Measurements from ENCODE around the gene FAM177A1. TPM values are rescaled to one million over a fixed set of nuclear protein-coding genes. Genes with fewer than 3 reads are reported as not detected.
"Not testable (repeated sequence)": the region's sequence is repeated elsewhere in the genome, so short reads cannot be mapped to it uniquely, and the experiment has no call there.

The FAM177A1 gene
- polyA plus RNA-seq, 4 donors, result 47.7 to 111 (median 75.9) TPM

DNA sequence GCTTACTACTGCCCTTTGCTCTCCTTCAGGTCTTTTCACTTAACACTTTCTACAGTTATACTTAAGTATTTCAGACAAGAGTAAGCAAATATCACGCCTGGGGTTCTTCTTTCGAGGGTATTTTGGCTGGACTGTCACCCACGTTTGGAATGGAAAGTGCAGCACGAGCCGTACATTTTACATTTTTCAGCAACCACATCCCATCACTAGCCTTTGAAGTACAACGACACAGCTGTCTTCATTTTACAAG lies 349 bp upstream of the FAM177A1 start:
- peaks cover 0 to 10% (median 0%) of the 10 kb centered on the region in 3 donors for H3K36me3 ChIP-seq (ENCODE audit: control insufficient read depth in 3 of 3, insufficient read depth in 2 of 3, low read depth in 1 of 3, low read length in 3 of 3)
- H3K27me3 ChIP-seq (ENCODE audit: control insufficient read depth in 3 of 3, insufficient read depth in 3 of 3, low read length in 3 of 3), result no peaks in the 10 kb centered on the region
- FAIRE-seq (no peak), DNase-seq (no peak)
- peaks cover 0 to 8% (median 6%) of the 10 kb centered on the region in 3 donors for H3K4me1 ChIP-seq (ENCODE audit: control insufficient read depth in 3 of 3, insufficient read depth in 2 of 3, low read depth in 1 of 3, low read length in 2 of 3)
- H3K4me3 ChIP-seq (ENCODE audit: low read depth in 1 of 3, low read length in 3 of 3), result peak overlapping the region; percentile 51 to 70 (median 68)
- 0 to 2% (median 0%) methylated on average over 6 of the region's 6 CpGs for WGBS, 3 donors
- no peaks in the 10 kb centered on the region for H3K9me3 ChIP-seq (ENCODE audit: control insufficient read depth in 2 of 2, insufficient read depth in 1 of 2, low read depth in 1 of 2, low read length in 1 of 2)
- peak overlapping the region; percentile 96 to 100 (median 100) for H3K27ac ChIP-seq (ENCODE audit: low read depth in 1 of 3, low read length in 2 of 3)

DNA sequence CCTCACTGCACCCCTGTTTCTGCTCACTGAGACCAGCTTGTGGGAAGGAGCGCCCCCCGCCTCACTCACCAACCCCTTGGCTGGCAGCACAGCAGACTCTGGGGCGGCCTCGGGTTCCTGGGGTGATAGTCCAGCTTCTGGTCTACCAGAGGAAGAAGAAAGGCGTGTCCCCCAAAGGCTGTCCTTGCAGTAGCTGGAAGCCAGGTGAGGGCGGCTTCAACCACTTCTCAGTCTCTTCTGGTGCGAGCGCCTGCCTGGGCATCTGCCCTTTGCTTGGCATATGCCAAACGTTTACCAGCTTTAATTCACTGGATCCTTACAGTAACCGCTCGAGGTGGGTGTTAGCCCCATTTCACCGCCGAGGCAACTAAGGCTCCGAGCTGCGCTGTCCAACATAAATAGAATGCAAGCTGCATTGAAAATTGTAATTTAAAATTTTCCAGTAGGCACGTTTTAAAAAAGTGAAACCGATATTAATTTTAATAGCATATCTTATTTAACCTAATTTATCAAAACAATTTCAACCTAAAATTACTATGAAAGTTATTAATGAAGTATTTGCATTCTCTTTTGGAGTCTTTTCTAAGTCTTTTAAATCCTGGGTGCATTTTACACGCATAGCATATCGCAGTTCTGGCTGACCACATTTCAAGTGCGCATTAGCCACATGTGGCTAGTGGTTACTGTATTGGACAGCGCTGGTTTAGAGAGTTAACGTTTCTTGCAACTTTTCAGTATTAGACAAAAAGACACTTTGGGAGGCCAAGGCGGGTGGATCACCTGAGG lies 872 bp downstream of the FAM177A1 start:
- peak overlapping the region; percentile 94 to 100 (median 94) for H3K27ac ChIP-seq (ENCODE audit: low read depth in 1 of 3, low read length in 2 of 3)
- peaks cover 0 to 12% (median 8%) of the 10 kb centered on the region in 3 donors for H3K4me1 ChIP-seq (ENCODE audit: control insufficient read depth in 3 of 3, insufficient read depth in 2 of 3, low read depth in 1 of 3, low read length in 2 of 3)
- DNase-seq, result peak in 1 of 2 donors; percentile 80
- no peaks in the 10 kb centered on the region for H3K27me3 ChIP-seq (ENCODE audit: control insufficient read depth in 3 of 3, insufficient read depth in 3 of 3, low read length in 3 of 3)
- no peak for FAIRE-seq
- no peaks in the 10 kb centered on the region for H3K9me3 ChIP-seq (ENCODE audit: control insufficient read depth in 2 of 2, insufficient read depth in 1 of 2, low read depth in 1 of 2, low read length in 1 of 2)
- H3K4me3 ChIP-seq (ENCODE audit: low read depth in 1 of 3, low read length in 3 of 3), result peak overlapping the region; percentile 59 to 92 (median 68)
- peaks cover 0 to 17% (median 0%) of the 10 kb centered on the region in 3 donors for H3K36me3 ChIP-seq (ENCODE audit: control insufficient read depth in 3 of 3, insufficient read depth in 2 of 3, low read depth in 1 of 3, low read length in 3 of 3)
- 11 to 19% (median 14%) methylated on average over 23 of the region's 23 CpGs for WGBS, 3 donors

DNA sequence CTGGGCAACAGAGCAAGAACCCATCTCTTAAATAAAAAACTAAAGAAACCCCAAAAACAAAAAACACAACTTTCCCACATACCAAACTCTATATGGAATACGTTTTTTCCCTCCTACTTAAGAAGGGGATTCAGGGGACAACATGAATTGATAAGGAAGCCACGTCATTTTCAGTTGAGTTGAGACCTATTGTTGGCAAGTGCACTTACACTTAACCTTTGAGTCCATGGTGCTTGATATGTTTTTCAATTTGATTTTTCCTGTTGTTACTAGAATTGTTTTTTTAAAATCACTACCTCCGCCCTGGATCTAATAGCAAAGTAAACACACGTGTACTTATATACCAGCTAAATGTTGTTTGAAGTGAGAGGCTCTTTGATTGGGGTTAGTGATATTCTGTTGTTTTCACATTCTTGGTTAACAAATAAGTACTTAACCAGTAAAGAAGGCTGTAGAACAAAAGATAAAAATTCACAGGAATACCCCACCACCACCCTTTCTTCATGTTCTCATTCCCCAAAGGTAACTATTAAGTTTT lies 2.0 kb downstream of the FAM177A1 start:
- peaks cover 0 to 17% (median 8%) of the 10 kb centered on the region in 3 donors for H3K4me1 ChIP-seq (ENCODE audit: control insufficient read depth in 3 of 3, insufficient read depth in 2 of 3, low read depth in 1 of 3, low read length in 2 of 3)
- H3K27ac ChIP-seq (ENCODE audit: low read depth in 1 of 3, low read length in 2 of 3), result peak overlapping the region in 1 of 3 donors; percentile 100
- no peak for FAIRE-seq
- H3K36me3 ChIP-seq (ENCODE audit: control insufficient read depth in 3 of 3, insufficient read depth in 2 of 3, low read depth in 1 of 3, low read length in 3 of 3), result peaks cover 0 to 20% (median 3%) of the 10 kb centered on the region in 3 donors
- 14 to 53% (median 35%) methylated on average over 4 of the region's 4 CpGs for WGBS, 3 donors
- DNase-seq, result peak; percentile 46 to 60
- H3K4me3 ChIP-seq (ENCODE audit: low read depth in 1 of 3, low read length in 3 of 3), result peak overlapping the region in 2 of 3 donors; percentile 68 to 92
- H3K27me3 ChIP-seq (ENCODE audit: control insufficient read depth in 3 of 3, insufficient read depth in 3 of 3, low read length in 3 of 3), result no peaks in the 10 kb centered on the region
- no peaks in the 10 kb centered on the region for H3K9me3 ChIP-seq (ENCODE audit: control insufficient read depth in 2 of 2, insufficient read depth in 1 of 2, low read depth in 1 of 2, low read length in 1 of 2)

DNA sequence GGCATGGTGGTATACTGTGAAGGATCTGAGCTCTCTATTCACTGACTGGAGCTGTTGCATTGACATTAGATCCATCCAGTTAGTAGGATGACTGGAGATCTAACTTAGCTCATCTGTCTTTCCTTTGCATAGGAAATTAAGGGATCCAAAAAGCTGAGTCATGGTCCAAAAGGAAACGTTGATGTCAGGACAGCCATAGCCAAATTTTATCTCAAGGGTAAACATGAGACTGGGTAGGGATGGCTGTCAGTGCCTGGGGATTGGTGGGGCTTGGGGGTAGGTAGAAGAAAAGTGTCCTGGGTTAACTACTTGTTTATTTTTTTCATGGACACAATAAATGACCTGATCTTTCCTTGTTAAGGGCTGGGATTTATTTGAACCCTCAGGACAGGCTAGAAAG lies 4.6 kb downstream of the FAM177A1 start:
- Histone ChIP-seq H3K9me3 (ENCODE audit: control insufficient read depth in 2 of 2, insufficient read depth in 1 of 2, low read depth in 1 of 2, low read length in 1 of 2) (no peaks in the 10 kb centered on the region), H3K36me3 (ENCODE audit: control insufficient read depth in 3 of 3, insufficient read depth in 2 of 3, low read depth in 1 of 3, low read length in 3 of 3) (peaks cover 0 to 37% (median 5%) of the 10 kb centered on the region in 3 donors), H3K4me3 (ENCODE audit: low read depth in 1 of 3, low read length in 3 of 3) (no peak overlapping the region), H3K4me1 (ENCODE audit: control insufficient read depth in 3 of 3, insufficient read depth in 2 of 3, low read depth in 1 of 3, low read length in 2 of 3) (peaks cover 0 to 14% (median 8%) of the 10 kb centered on the region in 3 donors), H3K27ac (ENCODE audit: low read depth in 1 of 3, low read length in 2 of 3) (no peak overlapping the region), H3K27me3 (ENCODE audit: control insufficient read depth in 3 of 3, insufficient read depth in 3 of 3, low read length in 3 of 3) (no peaks in the 10 kb centered on the region)
- FAIRE-seq (no peak), DNase-seq (no peak)
- 0 to 15% (median 15%) methylated on average over 1 of the region's 1 CpG for WGBS, 3 donors

DNA sequence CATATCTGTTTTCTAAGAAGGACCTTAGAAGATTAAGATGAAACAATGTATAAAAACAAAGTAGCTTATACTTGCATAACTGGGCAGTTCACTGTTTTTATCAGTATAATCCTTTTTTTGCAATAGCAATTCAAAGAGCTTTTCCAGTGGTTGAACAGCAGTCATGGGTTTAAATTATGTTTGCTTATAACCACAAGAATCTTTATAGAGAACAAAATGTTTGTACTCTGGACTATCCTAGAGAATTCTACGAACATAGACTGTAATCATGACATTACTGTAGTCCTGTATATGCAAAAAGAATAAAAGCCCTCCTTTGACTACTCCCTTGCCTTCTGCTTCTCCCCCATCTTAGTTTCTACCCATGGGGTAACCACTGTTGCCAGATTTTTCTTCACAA lies 5.7 kb downstream of the FAM177A1 start:
- FAIRE-seq, result no peak
- peaks cover 0 to 14% (median 8%) of the 10 kb centered on the region in 3 donors for H3K4me1 ChIP-seq (ENCODE audit: control insufficient read depth in 3 of 3, insufficient read depth in 2 of 3, low read depth in 1 of 3, low read length in 2 of 3)
- H3K9me3 ChIP-seq (ENCODE audit: control insufficient read depth in 2 of 2, insufficient read depth in 1 of 2, low read depth in 1 of 2, low read length in 1 of 2), result no peaks in the 10 kb centered on the region
- H3K27ac ChIP-seq (ENCODE audit: low read depth in 1 of 3, low read length in 2 of 3), result peak overlapping the region in 1 of 3 donors; percentile 58
- WGBS, 3 donors, result 38 to 62% (median 45%) methylated on average over 1 of the region's 1 CpG
- peaks cover 2 to 43% (median 5%) of the 10 kb centered on the region in 3 donors for H3K36me3 ChIP-seq (ENCODE audit: control insufficient read depth in 3 of 3, insufficient read depth in 2 of 3, low read depth in 1 of 3, low read length in 3 of 3)
- no peak overlapping the region for H3K4me3 ChIP-seq (ENCODE audit: low read depth in 1 of 3, low read length in 3 of 3)
- no peaks in the 10 kb centered on the region for H3K27me3 ChIP-seq (ENCODE audit: control insufficient read depth in 3 of 3, insufficient read depth in 3 of 3, low read length in 3 of 3)
- peak in 1 of 2 donors; percentile 47 for DNase-seq

DNA sequence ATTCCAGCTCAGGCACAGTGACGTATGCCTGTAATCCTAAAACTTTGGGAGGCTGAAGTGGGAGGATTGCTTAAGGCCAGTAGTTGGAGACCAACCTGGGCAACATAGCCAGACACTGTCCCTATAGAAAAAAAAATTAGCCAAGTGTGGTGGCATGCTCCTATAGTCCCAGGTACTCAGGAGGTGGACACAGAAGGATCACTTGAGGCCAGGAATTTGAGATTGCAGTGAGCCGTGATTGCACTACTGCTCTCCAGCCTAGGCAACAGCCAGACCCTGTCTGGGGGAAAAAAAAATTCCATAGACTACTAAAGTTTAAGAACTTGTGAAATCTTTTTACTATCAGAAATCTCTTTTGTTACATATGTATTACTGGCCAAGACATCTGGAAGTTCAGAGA lies 6.6 kb downstream of the FAM177A1 start:
- Histone ChIP-seq H3K36me3 (ENCODE audit: control insufficient read depth in 3 of 3, insufficient read depth in 2 of 3, low read depth in 1 of 3, low read length in 3 of 3) (peaks cover 2 to 49% (median 5%) of the 10 kb centered on the region in 3 donors), H3K4me3 (ENCODE audit: low read depth in 1 of 3, low read length in 3 of 3) (no peak overlapping the region), H3K9me3 (ENCODE audit: control insufficient read depth in 2 of 2, insufficient read depth in 1 of 2, low read depth in 1 of 2, low read length in 1 of 2) (no peaks in the 10 kb centered on the region), H3K27me3 (ENCODE audit: control insufficient read depth in 3 of 3, insufficient read depth in 3 of 3, low read length in 3 of 3) (no peaks in the 10 kb centered on the region), H3K27ac (ENCODE audit: low read depth in 1 of 3, low read length in 2 of 3) (no peak overlapping the region), H3K4me1 (ENCODE audit: control insufficient read depth in 3 of 3, insufficient read depth in 2 of 3, low read depth in 1 of 3, low read length in 2 of 3) (peaks cover 0 to 11% (median 6%) of the 10 kb centered on the region in 3 donors)
- WGBS, 3 donors, result 76 to 100% (median 95%) methylated on average over 2 of the region's 2 CpGs
- FAIRE-seq (no peak), DNase-seq (no peak)

DNA sequence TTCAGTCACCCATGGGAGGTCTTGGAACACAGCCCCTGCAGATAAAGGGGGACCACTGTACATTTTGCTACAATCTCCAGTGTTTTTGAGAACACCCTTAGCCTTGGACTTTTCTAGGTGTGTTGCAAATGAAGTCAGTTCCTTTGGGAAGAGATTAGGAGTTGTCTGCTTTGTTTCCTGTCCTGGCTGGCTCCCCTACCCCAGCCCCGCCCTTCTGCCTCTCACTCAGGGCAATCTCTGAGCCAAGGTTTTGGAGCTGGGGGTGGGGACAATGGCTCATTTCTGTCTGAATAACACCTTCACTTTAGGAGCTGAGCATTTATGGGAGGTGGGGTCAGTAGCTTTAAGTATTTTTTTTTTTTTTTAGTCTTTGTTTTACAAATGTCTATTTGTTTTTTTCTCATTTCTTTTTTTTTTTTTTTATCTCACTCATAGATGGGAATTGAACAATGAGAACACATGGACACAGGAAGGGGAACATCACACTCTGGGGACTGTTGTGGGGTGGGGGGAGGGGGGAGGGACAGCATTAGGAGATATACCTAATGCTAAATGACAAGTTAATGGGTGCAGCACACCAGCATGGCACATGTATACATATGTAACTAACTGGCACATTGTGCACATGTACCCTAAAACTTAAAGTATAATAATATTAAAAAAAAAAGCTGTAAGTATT lies 15.2 kb downstream of the FAM177A1 start:
- peaks cover 4 to 46% (median 7%) of the 10 kb centered on the region in 3 donors for H3K36me3 ChIP-seq (ENCODE audit: control insufficient read depth in 3 of 3, insufficient read depth in 2 of 3, low read depth in 1 of 3, low read length in 3 of 3)
- 38 to 77% (median 58%) methylated on average over 1 of the region's 1 CpG for WGBS, 3 donors
- not testable (repeated sequence) for H3K4me1 ChIP-seq (ENCODE audit: control insufficient read depth in 3 of 3, insufficient read depth in 2 of 3, low read depth in 1 of 3, low read length in 2 of 3); FAIRE-seq; H3K9me3 ChIP-seq (ENCODE audit: control insufficient read depth in 2 of 2, insufficient read depth in 1 of 2, low read depth in 1 of 2, low read length in 1 of 2); H3K27me3 ChIP-seq (ENCODE audit: control insufficient read depth in 3 of 3, insufficient read depth in 3 of 3, low read length in 3 of 3); H3K27ac ChIP-seq (ENCODE audit: low read depth in 1 of 3, low read length in 2 of 3); H3K4me3 ChIP-seq (ENCODE audit: low read depth in 1 of 3, low read length in 3 of 3)
- peak; percentile 41 to 60 for DNase-seq

DNA sequence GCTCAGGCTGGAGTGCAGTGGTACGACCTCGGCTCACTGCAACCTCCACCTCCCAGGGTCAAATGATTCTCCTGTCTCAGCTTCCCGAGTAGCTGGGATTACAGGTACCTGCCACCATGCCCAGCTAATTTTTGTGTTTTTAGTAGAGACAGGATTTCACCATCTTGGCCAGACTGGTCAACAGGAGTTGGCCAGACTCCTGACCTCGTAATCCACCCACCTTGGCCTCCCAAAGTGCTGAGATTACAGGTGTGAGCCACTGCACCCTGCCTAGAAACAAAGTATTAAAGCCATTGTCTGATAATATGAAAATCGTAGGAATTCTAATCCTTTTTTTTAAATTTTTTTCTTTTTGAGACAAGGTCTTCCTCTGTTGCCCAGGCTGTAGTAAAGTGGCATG lies 19.7 kb downstream of the FAM177A1 start:
- 93 to 96% (median 93%) methylated on average over 5 of the region's 5 CpGs for WGBS, 3 donors
- not testable (repeated sequence) for H3K9me3 ChIP-seq (ENCODE audit: control insufficient read depth in 2 of 2, insufficient read depth in 1 of 2, low read depth in 1 of 2, low read length in 1 of 2); H3K27me3 ChIP-seq (ENCODE audit: control insufficient read depth in 3 of 3, insufficient read depth in 3 of 3, low read length in 3 of 3); FAIRE-seq; DNase-seq; H3K27ac ChIP-seq (ENCODE audit: low read depth in 1 of 3, low read length in 2 of 3); H3K4me1 ChIP-seq (ENCODE audit: control insufficient read depth in 3 of 3, insufficient read depth in 2 of 3, low read depth in 1 of 3, low read length in 2 of 3); H3K4me3 ChIP-seq (ENCODE audit: low read depth in 1 of 3, low read length in 3 of 3)
- H3K36me3 ChIP-seq (ENCODE audit: control insufficient read depth in 3 of 3, insufficient read depth in 2 of 3, low read depth in 1 of 3, low read length in 3 of 3), result peaks cover 0 to 41% (median 7%) of the 10 kb centered on the region in 3 donors
